ENCODE data around the gene PTPN4.

DNA sequence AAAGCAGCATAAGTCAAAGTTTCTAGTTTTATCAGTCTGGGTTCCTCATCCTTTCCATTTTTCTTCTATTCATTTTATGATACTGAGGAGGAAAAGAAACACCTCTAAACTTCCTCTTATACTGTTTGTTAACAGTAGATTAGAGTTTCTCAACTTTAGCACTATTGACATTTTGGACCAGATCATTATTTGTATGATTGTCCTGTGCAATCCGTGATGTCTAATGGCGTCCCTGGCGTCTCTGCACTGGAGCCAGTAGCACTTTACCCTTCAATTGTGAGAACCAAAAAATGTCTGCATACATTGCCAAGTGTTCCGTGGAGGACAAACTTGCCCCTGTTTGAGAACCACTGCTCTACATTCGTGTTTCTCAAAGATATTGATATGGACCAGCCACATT lies 25.2 kb downstream of the PTPN4 start:
- TF ChIP-seq POLR2A (IDR thresholded peaks at IDR 0.05) = no peak
- TF ChIP-seq, protein P1, sequence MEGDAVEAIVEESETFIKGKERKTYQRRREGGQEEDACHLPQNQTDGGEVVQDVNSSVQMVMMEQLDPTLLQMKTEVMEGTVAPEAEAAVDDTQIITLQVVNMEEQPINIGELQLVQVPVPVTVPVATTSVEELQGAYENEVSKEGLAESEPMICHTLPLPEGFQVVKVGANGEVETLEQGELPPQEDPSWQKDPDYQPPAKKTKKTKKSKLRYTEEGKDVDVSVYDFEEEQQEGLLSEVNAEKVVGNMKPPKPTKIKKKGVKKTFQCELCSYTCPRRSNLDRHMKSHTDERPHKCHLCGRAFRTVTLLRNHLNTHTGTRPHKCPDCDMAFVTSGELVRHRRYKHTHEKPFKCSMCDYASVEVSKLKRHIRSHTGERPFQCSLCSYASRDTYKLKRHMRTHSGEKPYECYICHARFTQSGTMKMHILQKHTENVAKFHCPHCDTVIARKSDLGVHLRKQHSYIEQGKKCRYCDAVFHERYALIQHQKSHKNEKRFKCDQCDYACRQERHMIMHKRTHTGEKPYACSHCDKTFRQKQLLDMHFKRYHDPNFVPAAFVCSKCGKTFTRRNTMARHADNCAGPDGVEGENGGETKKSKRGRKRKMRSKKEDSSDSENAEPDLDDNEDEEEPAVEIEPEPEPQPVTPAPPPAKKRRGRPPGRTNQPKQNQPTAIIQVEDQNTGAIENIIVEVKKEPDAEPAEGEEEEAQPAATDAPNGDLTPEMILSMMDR (IDR thresholded peaks at IDR 0.05) = no peak

All from testis (tissue), 2 donors.